HEK293 (cell line): ENCODE results near the gene LIME1.

Experiments
- CTCF ChIA-PET: fragments of 350-600 bp; formaldehyde crosslinking; extraction: SDS; loops from one replicate; lab custom pipeline; 2021; ENCODE audit warnings: antibody characterized with exemption; lab: Yijun Ruan, JAX
- POLR2A ChIA-PET: fragments of 300-600 bp; formaldehyde crosslinking; extraction: SDS; loops from one replicate; lab custom pipeline; 2020; ENCODE audit warnings: antibody characterized with exemption, inconsistent platforms; lab: Yijun Ruan, JAX
- H3K27ac ChIP-seq: fragments of 200-500 bp; sonication (Bioruptor generic); 2 replicates; pipeline ENCODE4 v1.5.1; 2014; ENCODE audit warnings: low read depth, low read length, control low read depth, inconsistent platforms; ENCODE audit errors: extremely low read depth
- H3K36me3 ChIP-seq, 2 experiments: fragments of 200-500 bp in 1 of 2; sonication (Bioruptor generic) in 1 of 2; 1 replicate in 1 of 2; 2 replicates in 1 of 2; pipeline ENCODE4 v1.5.1; 2014 to 2017; ENCODE audit warnings: inconsistent platforms in 2 of 2, low read length in 2 of 2; ENCODE audit not compliant: control insufficient read depth in 2 of 2, insufficient read depth in 1 of 2
- H3K4me1 ChIP-seq: fragments of 200-500 bp; sonication (Bioruptor generic); 2 replicates; pipeline ENCODE4 v1.5.1; 2014; ENCODE audit warnings: mild to moderate bottlenecking, low read length, inconsistent platforms; ENCODE audit not compliant: control insufficient read depth, insufficient read depth
- H3K4me3 ChIP-seq: 2 replicates; pipeline ENCODE4 v1.5.1; 2011; ENCODE audit warnings: low read depth, mild to moderate bottlenecking, control low read depth, low read length, moderate library complexity
- H3K9me3 ChIP-seq: fragments of 200-500 bp; sonication (Bioruptor generic); 2 replicates; pipeline ENCODE4 v1.5.1; 2014; ENCODE audit warnings: low read depth, low read length, inconsistent platforms; ENCODE audit not compliant: control insufficient read depth, insufficient read depth
- GLIS2 ChIP-seq: fragments of 450-650 bp; formaldehyde crosslinking; IDR thresholded peaks from 2 replicates; pipeline ENCODE4 v1.5.1; 2016; ENCODE audit warnings: missing biosample characterization, missing genetic modification characterization
- SCRT1 ChIP-seq: fragments of 450-650 bp; formaldehyde crosslinking; IDR thresholded peaks from 2 replicates; pipeline ENCODE4 v1.5.1; 2016; ENCODE audit warnings: missing biosample characterization, missing genetic modification characterization, borderline replicate concordance
- SCRT2 ChIP-seq: fragments of 450-650 bp; formaldehyde crosslinking; IDR thresholded peaks from 2 replicates; pipeline ENCODE4 v1.5.1; 2016; ENCODE audit warnings: missing biosample characterization, missing genetic modification characterization
- ZBTB48 ChIP-seq: fragments of 450-650 bp; formaldehyde crosslinking; IDR thresholded peaks from 2 replicates; pipeline ENCODE4 v1.5.1; 2016; ENCODE audit warnings: missing biosample characterization, missing genetic modification characterization
- ZFHX2 ChIP-seq: fragments of 450-650 bp; formaldehyde crosslinking; conservative IDR thresholded peaks from 2 replicates; pipeline ENCODE4 v1.5.1; 2016; ENCODE audit warnings: missing biosample characterization, missing genetic modification characterization
- ZNF140 ChIP-seq: fragments of 450-650 bp; formaldehyde crosslinking; IDR thresholded peaks from 2 replicates; pipeline ENCODE4 v1.5.1; 2016; ENCODE audit warnings: missing biosample characterization, missing genetic modification characterization
- ZNF274 ChIP-seq, 2 experiments: fragments of 200-500 bp in 1 of 2; fragments of 450-650 bp in 1 of 2; sonication (Bioruptor generic) in 1 of 2; formaldehyde crosslinking in 1 of 2; IDR thresholded peaks; 2 replicates each; pipeline versions ENCODE4 v1.5.1 to v1.6.1; 2014 to 2016; ENCODE audit warnings: borderline replicate concordance in 1 of 2, inconsistent platforms in 1 of 2, low read length in 1 of 2, missing biosample characterization in 1 of 2, missing genetic modification characterization in 1 of 2
- ZNF311 ChIP-seq: fragments of 450-650 bp; formaldehyde crosslinking; IDR thresholded peaks from 2 replicates; pipeline ENCODE4 v1.5.1; 2017; ENCODE audit warnings: missing biosample characterization, missing genetic modification characterization, borderline replicate concordance
- ZNF555 ChIP-seq: fragments of 450-650 bp; formaldehyde crosslinking; conservative IDR thresholded peaks from 2 replicates; pipeline ENCODE4 v1.5.1; 2017; ENCODE audit warnings: missing biosample characterization, mild to moderate bottlenecking, missing genetic modification characterization, inconsistent platforms
- ZNF76 ChIP-seq: fragments of 450-650 bp; formaldehyde crosslinking; IDR thresholded peaks from 2 replicates; pipeline ENCODE4; 2016; ENCODE audit warnings: low read depth, missing biosample characterization, missing genetic modification characterization, borderline replicate concordance
- ZNF785 ChIP-seq: fragments of 450-650 bp; formaldehyde crosslinking; IDR thresholded peaks from 2 replicates; pipeline ENCODE4 v1.5.1; 2016; ENCODE audit warnings: missing biosample characterization, missing genetic modification characterization
- ZNF830 ChIP-seq: fragments of 450-650 bp; IDR thresholded peaks from 2 replicates; pipeline ENCODE4 v1.5.0; 2018; ENCODE audit warnings: missing biosample characterization, missing genetic modification characterization, low read depth, mild to moderate bottlenecking, moderate library complexity
- ZXDB ChIP-seq: fragments of 450-650 bp; formaldehyde crosslinking; IDR thresholded peaks from 2 replicates; pipeline ENCODE4 v1.5.1; 2016; ENCODE audit warnings: missing biosample characterization, missing genetic modification characterization
- TF ChIP-seq, protein P1 (sequence below): fragments of 450-650 bp; formaldehyde crosslinking; IDR thresholded peaks from 2 replicates; pipeline ENCODE4 v1.5.1; 2016; ENCODE audit warnings: missing biosample characterization, missing genetic modification characterization
- TF ChIP-seq, protein P2 (sequence below): fragments of 450-650 bp; formaldehyde crosslinking; IDR thresholded peaks from 2 replicates; pipeline ENCODE4 v1.5.1; 2016; ENCODE audit warnings: missing biosample characterization, missing genetic modification characterization, low read depth
- TF ChIP-seq, protein P3 (sequence below): fragments of 450-650 bp; formaldehyde crosslinking; IDR thresholded peaks from 2 replicates; pipeline ENCODE4 v1.5.1; 2016; ENCODE audit warnings: missing biosample characterization, missing genetic modification characterization, borderline replicate concordance
- TF ChIP-seq, protein P4 (sequence below): fragments of 450-650 bp; formaldehyde crosslinking; IDR thresholded peaks from 2 replicates; pipeline ENCODE4 v1.5.1; 2016; ENCODE audit warnings: missing biosample characterization, missing genetic modification characterization

The LIME1 gene

DNA sequence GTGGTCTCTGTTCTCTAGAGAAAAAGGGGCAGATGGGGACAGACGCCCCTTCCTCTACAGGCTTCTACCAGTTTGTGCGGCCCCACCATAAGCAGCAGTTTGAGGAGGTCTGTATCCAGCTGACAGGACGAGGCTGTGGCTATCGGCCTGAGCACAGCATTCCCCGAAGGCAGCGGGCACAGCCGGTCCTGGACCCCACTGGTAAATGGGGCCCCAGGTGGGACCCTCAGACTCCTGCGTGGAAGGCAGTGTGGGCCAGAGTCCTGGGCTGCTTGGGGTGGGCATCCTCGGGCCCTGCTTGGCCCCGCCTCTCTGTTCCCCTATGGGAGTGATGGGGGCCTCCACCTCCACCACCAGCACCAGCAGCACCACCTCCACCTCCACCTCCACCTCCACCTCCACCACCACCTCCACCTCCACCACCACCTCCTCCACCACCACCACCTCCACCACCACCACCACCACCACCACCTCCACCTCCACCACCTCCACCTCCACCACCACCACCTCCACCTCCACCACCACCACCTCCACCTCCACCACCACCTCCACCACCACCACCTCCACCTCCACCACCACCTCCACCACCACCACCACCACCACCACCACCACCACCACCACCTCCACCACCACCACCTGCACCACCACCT, 43.3 kb upstream of the LIME1 start:
- peak; percentile 25; the same call in 1 of the 2 replicates for TF ChIP-seq GLIS2 (tag by site-specific recombination)
- TF ChIP-seq, protein P1, sequence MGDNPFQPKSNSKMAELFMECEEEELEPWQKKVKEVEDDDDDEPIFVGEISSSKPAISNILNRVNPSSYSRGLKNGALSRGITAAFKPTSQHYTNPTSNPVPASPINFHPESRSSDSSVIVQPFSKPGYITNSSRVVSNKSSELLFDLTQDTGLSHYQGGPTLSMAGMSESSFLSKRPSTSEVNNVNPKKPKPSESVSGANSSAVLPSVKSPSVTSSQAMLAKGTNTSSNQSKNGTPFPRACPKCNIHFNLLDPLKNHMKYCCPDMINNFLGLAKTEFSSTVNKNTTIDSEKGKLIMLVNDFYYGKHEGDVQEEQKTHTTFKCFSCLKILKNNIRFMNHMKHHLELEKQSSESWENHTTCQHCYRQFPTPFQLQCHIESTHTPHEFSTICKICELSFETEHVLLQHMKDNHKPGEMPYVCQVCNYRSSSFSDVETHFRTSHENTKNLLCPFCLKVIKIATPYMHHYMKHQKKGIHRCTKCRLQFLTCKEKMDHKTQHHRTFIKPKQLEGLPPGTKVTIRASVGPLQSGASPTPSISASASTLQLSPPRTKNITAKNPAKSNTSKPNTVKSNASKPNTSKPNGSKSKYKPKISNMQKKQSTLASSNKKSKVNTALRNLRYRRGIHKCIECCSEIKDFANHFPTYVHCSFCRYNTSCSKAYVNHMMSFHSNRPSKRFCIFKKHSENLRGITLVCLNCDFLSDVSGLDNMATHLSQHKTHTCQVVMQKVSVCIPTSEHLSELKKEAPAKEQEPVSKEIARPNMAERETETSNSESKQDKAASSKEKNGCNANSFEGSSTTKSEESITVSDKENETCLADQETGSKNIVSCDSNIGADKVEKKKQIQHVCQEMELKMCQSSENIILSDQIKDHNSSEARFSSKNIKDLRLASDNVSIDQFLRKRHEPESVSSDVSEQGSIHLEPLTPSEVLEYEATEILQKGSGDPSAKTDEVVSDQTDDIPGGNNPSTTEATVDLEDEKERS = no peak
- Histone ChIP-seq H3K9me3 (no peaks in the 10 kb centered on the region), H3K4me1 (no peaks in the 10 kb centered on the region), H3K36me3 (peaks cover 0 to 19% of the 10 kb centered on the region in 2 experiments; a peak in 1 of 3 replicates), H3K27ac (no peak overlapping the region), H3K4me3 (no peak overlapping the region)
- CTCF ChIA-PET = no interaction called here
- POLR2A ChIA-PET = interaction anchor here (0.9 kb wide), 1 partner anchor 120 kb away, joined by 3 read pairs; no protein-coding TSS in a partner anchor

DNA sequence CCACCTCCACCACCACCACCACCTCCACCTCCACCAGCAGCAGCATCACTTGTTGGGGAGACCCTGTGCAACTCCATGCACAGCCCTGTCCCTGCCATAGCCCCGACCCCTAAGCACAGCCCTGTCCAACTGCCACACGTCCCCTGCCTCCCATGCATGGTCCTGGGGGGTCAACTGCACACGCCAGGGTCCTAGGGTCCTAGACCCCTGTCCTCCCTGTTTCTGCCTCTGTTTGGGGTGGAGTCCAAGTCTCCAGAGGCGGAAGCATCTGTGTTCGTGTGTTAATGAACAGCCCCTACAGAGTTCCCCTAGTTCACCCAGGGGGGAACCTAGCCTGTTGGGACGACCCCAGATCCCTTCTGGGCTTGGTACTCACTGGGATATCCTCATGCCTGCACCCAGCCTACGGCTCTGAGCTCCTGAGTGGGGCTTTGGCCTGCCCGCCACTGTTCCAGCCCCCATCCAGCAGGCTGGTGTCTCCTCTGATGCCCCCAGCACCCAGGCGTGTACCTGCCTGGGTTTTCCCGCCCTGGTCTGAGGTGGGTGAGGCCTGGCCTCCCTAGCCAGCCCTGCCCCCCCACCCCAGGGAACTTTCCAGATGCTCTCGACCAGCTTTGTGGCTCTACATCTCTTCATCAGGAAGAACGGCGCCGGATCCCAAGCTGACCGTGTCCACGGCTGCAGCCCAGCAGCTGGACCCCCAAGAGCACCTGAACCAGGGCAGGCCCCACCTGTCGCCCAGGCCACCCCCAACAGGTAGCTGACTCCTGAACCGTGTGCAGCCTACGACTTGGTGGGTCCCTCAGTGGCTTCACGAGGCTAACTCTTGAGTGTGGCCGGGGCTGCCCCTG, 42.5 kb upstream of the LIME1 start:
- Histone ChIP-seq H3K9me3 (no peaks in the 10 kb centered on the region), H3K36me3 (peaks cover 0 to 19% of the 10 kb centered on the region in 2 experiments; a peak in 1 of 3 replicates), H3K4me3 (no peak overlapping the region)
- CTCF ChIA-PET = no interaction called here
- TF ChIP-seq ZNF830 (tag by site-specific recombination) (no peak), SCRT1 (peak; percentile 98), SCRT2 (peak; percentile 98)
- TF ChIP-seq, all 188 proteins: peak for 2
- H3K27ac ChIP-seq = no peak overlapping the region
- H3K4me1 ChIP-seq = no peaks in the 10 kb centered on the region
- POLR2A ChIA-PET = interaction anchor here (0.6 to 0.9 kb wide), 2 partner anchors 121 to 156 kb away, joined by 3 read pairs; no protein-coding TSS in a partner anchor

DNA sequence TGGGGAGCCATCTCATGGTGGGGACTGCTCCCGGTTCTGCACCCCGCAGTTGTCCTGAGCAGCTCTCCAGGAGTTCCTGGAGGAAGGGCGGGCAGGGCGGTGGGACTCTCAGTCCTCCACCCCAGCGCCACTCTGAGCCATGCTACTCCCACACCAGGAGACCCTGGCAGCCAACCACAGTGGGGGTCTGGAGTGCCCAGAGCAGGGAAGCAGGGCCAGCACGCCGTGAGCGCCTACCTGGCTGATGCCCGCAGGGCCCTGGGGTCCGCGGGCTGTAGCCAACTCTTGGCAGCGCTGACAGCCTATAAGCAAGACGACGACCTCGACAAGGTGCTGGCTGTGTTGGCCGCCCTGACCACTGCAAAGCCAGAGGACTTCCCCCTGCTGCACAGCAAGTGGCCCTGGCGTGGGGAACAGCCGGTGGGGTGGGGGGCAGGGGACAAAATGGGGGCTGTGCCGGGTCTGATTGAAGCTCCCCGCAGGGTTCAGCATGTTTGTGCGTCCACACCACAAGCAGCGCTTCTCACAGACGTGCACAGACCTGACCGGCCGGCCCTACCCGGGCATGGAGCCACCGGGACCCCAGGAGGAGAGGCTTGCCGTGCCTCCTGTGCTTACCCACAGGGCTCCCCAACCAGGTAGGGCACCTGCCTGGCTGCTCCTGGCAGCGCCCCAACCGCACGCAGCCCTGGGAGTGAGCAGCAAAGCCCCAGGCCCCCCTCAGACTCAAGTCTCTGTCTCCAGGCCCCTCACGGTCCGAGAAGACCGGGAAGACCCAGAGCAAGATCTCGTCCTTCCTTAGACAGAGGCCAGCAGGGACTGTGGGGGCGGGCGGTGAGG, 41.7 kb upstream of the LIME1 start:
- ChIA-PET CTCF (no interaction called here), POLR2A (interaction anchor here (0.6 kb wide), 1 partner anchor 156 kb away, joined by 3 read pairs; no protein-coding TSS in a partner anchor)
- Histone ChIP-seq H3K36me3 (peaks cover 0 to 19% of the 10 kb centered on the region in 2 experiments; a peak in 1 of 3 replicates), H3K27ac (no peak overlapping the region), H3K4me3 (no peak overlapping the region), H3K9me3 (no peaks in the 10 kb centered on the region), H3K4me1 (no peaks in the 10 kb centered on the region)
- no peak for TF ChIP-seq ZNF785 (tag by site-specific recombination)
- TF ChIP-seq, protein P2, sequence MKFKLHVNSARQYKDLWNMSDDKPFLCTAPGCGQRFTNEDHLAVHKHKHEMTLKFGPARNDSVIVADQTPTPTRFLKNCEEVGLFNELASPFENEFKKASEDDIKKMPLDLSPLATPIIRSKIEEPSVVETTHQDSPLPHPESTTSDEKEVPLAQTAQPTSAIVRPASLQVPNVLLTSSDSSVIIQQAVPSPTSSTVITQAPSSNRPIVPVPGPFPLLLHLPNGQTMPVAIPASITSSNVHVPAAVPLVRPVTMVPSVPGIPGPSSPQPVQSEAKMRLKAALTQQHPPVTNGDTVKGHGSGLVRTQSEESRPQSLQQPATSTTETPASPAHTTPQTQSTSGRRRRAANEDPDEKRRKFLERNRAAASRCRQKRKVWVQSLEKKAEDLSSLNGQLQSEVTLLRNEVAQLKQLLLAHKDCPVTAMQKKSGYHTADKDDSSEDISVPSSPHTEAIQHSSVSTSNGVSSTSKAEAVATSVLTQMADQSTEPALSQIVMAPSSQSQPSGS = no peak
- TF ChIP-seq ZNF76 (tag by site-specific recombination) = no peak
- TF ChIP-seq ZBTB48 (tag by site-specific recombination) = no peak
- TF ChIP-seq ZNF274 (IDR thresholded peaks at IDR 0.05; ENCODE audit: low read length) = no peak
- TF ChIP-seq ZNF274 (tag by site-specific recombination; IDR thresholded peaks at IDR 0.05; ENCODE audit: borderline replicate concordance) = no peak
- TF ChIP-seq ZXDB (tag by site-specific recombination) = no peak
- TF ChIP-seq, protein P3, sequence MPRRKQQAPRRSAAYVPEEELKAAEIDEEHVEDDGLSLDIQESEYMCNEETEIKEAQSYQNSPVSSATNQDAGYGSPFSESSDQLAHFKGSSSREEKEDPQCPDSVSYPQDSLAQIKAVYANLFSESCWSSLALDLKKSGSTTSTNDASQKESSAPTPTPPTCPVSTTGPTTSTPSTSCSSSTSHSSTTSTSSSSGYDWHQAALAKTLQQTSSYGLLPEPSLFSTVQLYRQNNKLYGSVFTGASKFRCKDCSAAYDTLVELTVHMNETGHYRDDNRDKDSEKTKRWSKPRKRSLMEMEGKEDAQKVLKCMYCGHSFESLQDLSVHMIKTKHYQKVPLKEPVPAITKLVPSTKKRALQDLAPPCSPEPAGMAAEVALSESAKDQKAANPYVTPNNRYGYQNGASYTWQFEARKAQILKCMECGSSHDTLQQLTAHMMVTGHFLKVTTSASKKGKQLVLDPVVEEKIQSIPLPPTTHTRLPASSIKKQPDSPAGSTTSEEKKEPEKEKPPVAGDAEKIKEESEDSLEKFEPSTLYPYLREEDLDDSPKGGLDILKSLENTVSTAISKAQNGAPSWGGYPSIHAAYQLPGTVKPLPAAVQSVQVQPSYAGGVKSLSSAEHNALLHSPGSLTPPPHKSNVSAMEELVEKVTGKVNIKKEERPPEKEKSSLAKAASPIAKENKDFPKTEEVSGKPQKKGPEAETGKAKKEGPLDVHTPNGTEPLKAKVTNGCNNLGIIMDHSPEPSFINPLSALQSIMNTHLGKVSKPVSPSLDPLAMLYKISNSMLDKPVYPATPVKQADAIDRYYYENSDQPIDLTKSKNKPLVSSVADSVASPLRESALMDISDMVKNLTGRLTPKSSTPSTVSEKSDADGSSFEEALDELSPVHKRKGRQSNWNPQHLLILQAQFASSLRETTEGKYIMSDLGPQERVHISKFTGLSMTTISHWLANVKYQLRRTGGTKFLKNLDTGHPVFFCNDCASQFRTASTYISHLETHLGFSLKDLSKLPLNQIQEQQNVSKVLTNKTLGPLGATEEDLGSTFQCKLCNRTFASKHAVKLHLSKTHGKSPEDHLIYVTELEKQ (tag by site-specific recombination) = no peak
- TF ChIP-seq ZNF311 (tag by site-specific recombination) = no peak
- no peak for TF ChIP-seq ZFHX2 (tag by site-specific recombination)
- no peak for TF ChIP-seq ZNF140 (tag by site-specific recombination)
- TF ChIP-seq ZNF555 = no peak
- TF ChIP-seq, protein P4, sequence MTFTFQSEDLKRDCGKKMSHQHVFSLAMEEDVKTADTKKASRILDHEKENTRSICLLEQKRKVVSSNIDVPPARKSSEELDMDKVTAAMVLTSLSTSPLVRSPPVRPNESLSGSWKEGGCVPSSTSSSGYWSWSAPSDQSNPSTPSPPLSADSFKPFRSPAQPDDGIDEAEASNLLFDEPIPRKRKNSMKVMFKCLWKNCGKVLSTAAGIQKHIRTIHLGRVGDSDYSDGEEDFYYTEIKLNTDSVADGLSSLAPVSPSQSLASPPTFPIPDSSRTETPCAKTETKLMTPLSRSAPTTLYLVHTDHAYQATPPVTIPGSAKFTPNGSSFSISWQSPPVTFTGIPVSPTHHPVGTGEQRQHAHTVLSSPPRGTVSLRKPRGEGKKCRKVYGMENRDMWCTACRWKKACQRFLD (tag by site-specific recombination) = no peak
